HepG2 (cell line): ENCODE data around the gene METRN. TPM values are rescaled to one million over a fixed set of nuclear protein-coding genes. Genes with fewer than 3 reads are reported as not detected.
"Not testable (repeated sequence)": the region's sequence is repeated elsewhere in the genome, so short reads cannot be mapped to it uniquely, and the experiment has no call there.

ENCODE experiments used
- ATAC-seq: fragments of 200-7000 bp; cut with Tn5 transposase; 3 replicates; pipeline ENCODE4 v1.9.1; 2020; ENCODE audit warnings: mild to moderate bottlenecking, moderate library complexity
- BruUV-seq: library from RNA; stranded (reverse); fragments of 400-500 nt; replicated peaks from 2 replicates; lab custom pipeline; 2021; lab: Mats Ljungman, UMichigan
- CTCF ChIA-PET: fragments of 300-600 bp; formaldehyde crosslinking; extraction: SDS; loops from one replicate; lab custom pipeline; 2021; ENCODE audit warnings: low total read pairs, inconsistent platforms, low intra/inter-chr PET ratio; lab: Yijun Ruan, JAX
- POLR2A ChIA-PET: fragments of 350-600 bp; sonication (Branson Sonifier 250); formaldehyde crosslinking; loops from one replicate; lab custom pipeline; 2020; ENCODE audit warnings: antibody characterized with exemption, inconsistent platforms; lab: Yijun Ruan, JAX
- DNase-seq: peaks from one replicate; pipeline ENCODE4 v3.0.0-alpha.2; 2015; ENCODE audit warnings: low spot score
- FAIRE-seq: peaks from 3 replicates; lab custom pipeline; 2011; peaks lifted over from hg19 to GRCh38; lab: Jason Lieb, UNC
- H2AFZ ChIP-seq: one replicate; pipeline ENCODE4 v1.6.1; 2011; ENCODE audit warnings: low read length, inconsistent platforms
- H3K27ac ChIP-seq: fragments of 300-600 bp; 3 replicates; pipeline ENCODE4 v1.8.0; 2011; ENCODE audit warnings: mixed run types, mild to moderate bottlenecking, mixed read lengths, low read length, inconsistent platforms; ENCODE audit not compliant: insufficient read depth; ENCODE audit errors: extremely low read length
- H3K27me3 ChIP-seq, 2 experiments: fragments of 200-600 bp in 1 of 2; 2 replicates in 1 of 2; 3 replicates in 1 of 2; pipeline versions ENCODE4 v1.6.0 to v1.8.0; 2011; ENCODE audit warnings: low read length in 2 of 2, mild to moderate bottlenecking in 2 of 2, moderate library complexity in 2 of 2, inconsistent platforms in 1 of 2; ENCODE audit not compliant: insufficient read depth in 2 of 2, control insufficient read depth in 1 of 2
- H3K36me3 ChIP-seq, 2 experiments: fragments of 200-600 bp in 1 of 2; replicated peaks in 1 of 2; 2 replicates in 1 of 2; 3 replicates in 1 of 2; pipeline versions ENCODE4 v1.5.1 to v1.8.0; 2011; ENCODE audit warnings: low read length in 2 of 2, inconsistent platforms in 1 of 2; ENCODE audit not compliant: insufficient read depth in 2 of 2, control insufficient read depth in 1 of 2
- H3K4me1 ChIP-seq: 2 replicates; pipeline ENCODE4 v1.5.1; 2012; ENCODE audit warnings: low read length, inconsistent platforms; ENCODE audit not compliant: insufficient read depth
- H3K4me2 ChIP-seq: 2 replicates; pipeline ENCODE4 v1.6.0; 2011; ENCODE audit warnings: low read depth, low read length, inconsistent platforms
- H3K4me3 ChIP-seq, 3 experiments: fragments of 200-600 bp in 1 of 3; sonication (generic), shearing (Covaris generic) in 1 of 3; replicated peaks in 1 of 3; 2 replicates each; pipeline ENCODE4 v1.5.1; 2011 to 2016; ENCODE audit warnings: low read length in 3 of 3, inconsistent platforms in 2 of 3, low read depth in 2 of 3, mild to moderate bottlenecking in 2 of 3, control low read depth in 1 of 3, mixed read lengths in 1 of 3; ENCODE audit not compliant: insufficient read depth in 1 of 3
- H3K79me2 ChIP-seq: one replicate; pipeline ENCODE4 v1.6.1; 2011; ENCODE audit warnings: low read length, inconsistent platforms; ENCODE audit not compliant: insufficient read depth
- H3K9ac ChIP-seq: 2 replicates; pipeline ENCODE4 v1.6.0; 2011; ENCODE audit warnings: mild to moderate bottlenecking, low read depth, low read length, inconsistent platforms; ENCODE audit not compliant: insufficient read depth
- H3K9me3 ChIP-seq: 2 replicates; pipeline ENCODE4 v1.5.1; 2012; ENCODE audit warnings: mild to moderate bottlenecking, low read length
- H4K20me1 ChIP-seq: 2 replicates; pipeline ENCODE4 v1.6.0; 2011; ENCODE audit warnings: inconsistent platforms, mild to moderate bottlenecking, low read length, moderate library complexity; ENCODE audit not compliant: insufficient read depth
- TCF7 ChIP-seq: sonication (generic); IDR thresholded peaks from 2 replicates; pipeline ENCODE4 v1.6.1; 2016; ENCODE audit warnings: antibody characterized with exemption, low read depth
- ZNF263 ChIP-seq: sonication (generic); formaldehyde crosslinking; IDR thresholded peaks from 2 replicates; pipeline ENCODE4 v1.4.0; 2020; ENCODE audit warnings: missing genetic modification reagents
- WGBS: methylation state at CpG from one replicate; pipeline ENCODE4 v1.1.6; 2017; ENCODE audit warnings: low lambda C conversion rate; 5-methylcytosine and 5-hydroxymethylcytosine counted together
- in situ Hi-C: cut with HindIII; loops from 2 replicates; pipeline ENCODE4 v1.10.0; 2017; ENCODE audit warnings: low pct_unique_long_range_greater_than_20kb; ENCODE audit not compliant: extremely low pct_ligation_motif_present
- intact Hi-C: fragments of 100-400 bp; cut with micrococcal nuclease; formaldehyde crosslinking; loops from one replicate; pipeline ENCODE4 v1.10.0; 2022; ENCODE audit not compliant: unreplicated experiment
- polyA plus RNA-seq, 8 experiments: library from polyadenylated mRNA; depleted of rRNA in 3 of 8; stranded (reverse) in 7 of 8; unstranded in 1 of 8; fragments of >200 nt; fragmentation: Illumina TruSeq in 4 of 8; extraction: Trizol in 4 of 8; gene quantifications; 2 replicates each; pipeline versions ENCODE4 v1.2.1 to v1.2.3, GENCODE V29; 2011 to 2016; ENCODE audit warnings: low read depth in 4 of 8, missing spikeins in 1 of 8, mixed read lengths in 1 of 8; ENCODE audit not compliant: insufficient read depth in 1 of 8
- total RNA-seq, 5 experiments: library from RNA; depleted of rRNA; stranded (reverse); fragments of >200 nt; fragmentation: Illumina TruSeq; extraction: Trizol; gene quantifications; 2 replicates each; pipeline ENCODE4 v1.2.3, GENCODE V29; 2016; ENCODE audit warnings: low read depth in 1 of 5
- TF ChIP-seq, protein P1 (sequence below): sonication (generic); formaldehyde crosslinking; IDR thresholded peaks from 2 replicates; pipeline ENCODE4 v1.5.0; 2020; ENCODE audit warnings: mild to moderate bottlenecking, missing genetic modification reagents, moderate library complexity

METRN gene
- total and polyA plus RNA-seq, 2 of the 13 experiments (the other 11 are each of a cell fraction or from before 2014, with no cell fraction given), result 25.5 to 46.1 TPM

DNA sequence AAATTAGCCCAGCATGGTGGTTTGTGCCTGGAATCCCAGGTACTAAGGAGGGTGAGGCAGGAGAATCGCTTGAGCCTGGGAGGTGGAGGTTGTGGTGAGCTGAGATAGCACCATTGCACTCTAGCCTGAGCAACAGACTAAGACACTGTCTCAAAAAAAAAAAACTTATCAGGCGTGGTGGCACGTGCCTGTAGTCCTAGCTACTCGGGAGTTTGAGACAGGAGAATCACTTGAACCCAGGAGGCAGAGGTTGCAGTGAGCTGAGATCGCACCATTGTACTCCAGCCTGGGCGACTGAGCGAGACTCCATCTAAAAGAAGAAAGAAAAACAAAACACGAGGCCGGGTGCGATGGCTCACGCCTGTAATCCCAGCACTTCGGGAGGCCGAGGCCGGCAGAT, 28.0 kb downstream of the METRN start:
- ATAC-seq, FAIRE-seq, H2AFZ ChIP-seq, H3K4me3 ChIP-seq, H4K20me1 ChIP-seq, intact Hi-C loops, H3K27me3 ChIP-seq, H3K36me3 ChIP-seq, BruUV-seq, CTCF ChIA-PET, H3K9me3 ChIP-seq, H3K4me2 ChIP-seq, H3K79me2 ChIP-seq, H3K9ac ChIP-seq, H3K27ac ChIP-seq, POLR2A ChIA-PET, DNase-seq: not testable (repeated sequence)
- in situ Hi-C loops, result loop anchor here (5.0 kb wide), 1 partner anchor 44 kb away; the partner anchor contains the start of genes CHTF18 and RPUSD1
- 50% methylated on average over 14 of the region's 14 CpGs for WGBS
- peaks cover 18% of the 10 kb centered on the region for H3K4me1 ChIP-seq

DNA sequence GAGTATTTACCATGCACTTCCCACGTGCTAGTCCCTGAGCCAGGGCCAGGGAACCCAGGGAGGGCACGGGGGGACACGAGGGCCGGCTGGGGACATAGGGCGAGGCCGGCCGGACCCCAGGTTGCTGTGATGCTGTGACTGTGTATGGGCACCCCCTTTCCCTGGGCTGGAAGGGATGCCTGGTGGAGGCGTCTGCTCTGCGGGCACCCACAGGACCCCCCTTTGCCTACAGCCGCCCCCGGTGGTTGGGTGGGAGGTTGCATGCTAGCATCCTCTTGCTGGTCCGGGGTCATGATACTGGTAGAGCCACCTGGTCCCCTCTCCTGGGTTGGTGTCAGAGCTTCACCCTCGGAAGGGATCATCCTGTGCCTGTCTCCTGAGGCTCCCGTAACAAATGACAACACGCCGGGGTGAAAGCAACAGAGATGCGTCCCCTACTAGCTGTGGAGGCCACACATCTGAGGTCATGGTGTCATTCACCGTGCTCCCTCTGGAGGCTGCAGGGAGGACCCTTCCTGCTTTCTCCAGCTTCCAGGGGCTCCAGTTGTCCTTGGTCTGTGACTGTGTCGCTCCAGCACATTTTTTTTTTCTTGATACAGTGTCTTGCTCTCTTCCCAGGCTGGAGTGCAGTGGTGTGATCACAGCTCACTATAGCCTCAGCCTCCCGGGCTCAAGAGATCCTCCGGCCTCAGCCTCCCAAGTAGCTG, 29.0 kb downstream of the METRN start:
- POLR2A ChIA-PET, result interaction anchor here (0.9 kb wide), 1 partner anchor 29 kb away, joined by 3 read pairs; the partner anchor contains the start of gene METRN
- in situ Hi-C loops, result loop anchor here (5.0 kb wide), 1 partner anchor 43 kb away; the partner anchor contains the start of genes CHTF18 and RPUSD1
- CTCF ChIA-PET, result no interaction called here

More for the DNA sequence above, 29.0 kb downstream of the METRN start:
- intact Hi-C loops, result no loop called here
- H3K9me3 ChIP-seq, result no peaks in the 10 kb centered on the region
- no peak overlapping the region for H3K4me3 ChIP-seq
- H3K9ac ChIP-seq, result no peak overlapping the region
- no peaks in the 10 kb centered on the region for H3K79me2 ChIP-seq
- BruUV-seq, result no TSS peak
- H3K27ac ChIP-seq, result no peak overlapping the region
- peaks cover 18% of the 10 kb centered on the region for H3K4me1 ChIP-seq
- no peak for ATAC-seq
- no peak overlapping the region for H3K4me2 ChIP-seq
- WGBS, result 41% methylated on average over 13 of the region's 21 CpGs
- no peak overlapping the region for H2AFZ ChIP-seq
- no peak for DNase-seq
- FAIRE-seq, result no peak
- H3K27me3 ChIP-seq, result peaks cover 0 to 14% of the 10 kb centered on the region in 2 experiments; a peak in 1 of 5 replicates
- no peaks in the 10 kb centered on the region for H4K20me1 ChIP-seq
- H3K36me3 ChIP-seq, result no peaks in the 10 kb centered on the region
- TF ChIP-seq TCF7 (no peak), ZNF263 (CRISPR knock-in tag) (peak; percentile 93)
- TF ChIP-seq, protein P1, sequence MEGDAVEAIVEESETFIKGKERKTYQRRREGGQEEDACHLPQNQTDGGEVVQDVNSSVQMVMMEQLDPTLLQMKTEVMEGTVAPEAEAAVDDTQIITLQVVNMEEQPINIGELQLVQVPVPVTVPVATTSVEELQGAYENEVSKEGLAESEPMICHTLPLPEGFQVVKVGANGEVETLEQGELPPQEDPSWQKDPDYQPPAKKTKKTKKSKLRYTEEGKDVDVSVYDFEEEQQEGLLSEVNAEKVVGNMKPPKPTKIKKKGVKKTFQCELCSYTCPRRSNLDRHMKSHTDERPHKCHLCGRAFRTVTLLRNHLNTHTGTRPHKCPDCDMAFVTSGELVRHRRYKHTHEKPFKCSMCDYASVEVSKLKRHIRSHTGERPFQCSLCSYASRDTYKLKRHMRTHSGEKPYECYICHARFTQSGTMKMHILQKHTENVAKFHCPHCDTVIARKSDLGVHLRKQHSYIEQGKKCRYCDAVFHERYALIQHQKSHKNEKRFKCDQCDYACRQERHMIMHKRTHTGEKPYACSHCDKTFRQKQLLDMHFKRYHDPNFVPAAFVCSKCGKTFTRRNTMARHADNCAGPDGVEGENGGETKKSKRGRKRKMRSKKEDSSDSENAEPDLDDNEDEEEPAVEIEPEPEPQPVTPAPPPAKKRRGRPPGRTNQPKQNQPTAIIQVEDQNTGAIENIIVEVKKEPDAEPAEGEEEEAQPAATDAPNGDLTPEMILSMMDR (CRISPR knock-in tag), result peak; percentile 6; the same call in 1 of the 2 replicates
